Stimulated activated CD8-positive, alpha-beta memory T cell treated with anti-CD3 and anti-CD28 coated beads, Interleukin-4, amount 100 ng/mL, for 1 hour (primary cell): ENCODE data around the gene ABLIM2.

ENCODE experiments used
- DNase-seq, 2 donors: peaks; one replicate each; pipeline ENCODE4 v3.0.0-alpha.2; 2020; ENCODE audit warnings: low read depth in 2 of 2, low spot score in 1 of 2

ABLIM2 gene

DNA sequence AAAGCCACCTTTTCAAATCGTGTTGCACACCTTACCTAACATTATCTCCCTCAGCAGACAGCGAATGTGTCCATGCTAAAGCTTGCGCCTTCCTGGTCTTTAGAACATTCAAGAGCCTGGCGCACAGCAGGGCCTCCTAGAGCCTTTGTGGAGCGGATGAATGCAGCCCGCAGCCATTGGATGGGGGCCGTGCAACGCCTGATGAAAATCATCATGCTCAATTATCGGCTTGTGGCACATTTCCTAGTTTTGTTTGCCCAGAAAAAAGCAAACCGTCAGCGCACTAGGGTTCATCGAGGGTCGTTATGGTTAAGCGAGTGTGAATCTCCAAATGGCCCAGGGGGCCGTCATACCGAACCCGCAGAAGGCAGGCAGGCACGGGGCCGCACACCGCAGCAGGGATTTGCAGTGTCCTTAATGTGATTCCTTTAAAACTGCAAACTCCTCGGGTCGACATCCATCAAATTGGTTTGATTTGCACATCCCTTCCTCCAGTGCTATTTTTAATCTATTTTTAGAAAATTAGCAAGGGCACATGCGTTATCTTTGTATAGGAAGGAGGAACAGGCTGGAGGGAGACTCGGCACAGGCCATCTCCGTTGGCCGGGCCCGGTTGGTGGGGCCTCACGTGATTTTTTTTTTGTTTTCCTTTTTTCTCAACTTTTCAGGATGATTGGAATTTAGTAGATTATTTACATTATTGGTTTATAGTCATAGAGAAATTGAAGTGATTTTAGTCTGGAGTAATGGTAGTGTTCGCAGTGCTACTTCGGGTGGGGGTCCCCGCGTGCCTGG, 53.1 kb downstream of the ABLIM2 start:
- no peak for DNase-seq

DNA sequence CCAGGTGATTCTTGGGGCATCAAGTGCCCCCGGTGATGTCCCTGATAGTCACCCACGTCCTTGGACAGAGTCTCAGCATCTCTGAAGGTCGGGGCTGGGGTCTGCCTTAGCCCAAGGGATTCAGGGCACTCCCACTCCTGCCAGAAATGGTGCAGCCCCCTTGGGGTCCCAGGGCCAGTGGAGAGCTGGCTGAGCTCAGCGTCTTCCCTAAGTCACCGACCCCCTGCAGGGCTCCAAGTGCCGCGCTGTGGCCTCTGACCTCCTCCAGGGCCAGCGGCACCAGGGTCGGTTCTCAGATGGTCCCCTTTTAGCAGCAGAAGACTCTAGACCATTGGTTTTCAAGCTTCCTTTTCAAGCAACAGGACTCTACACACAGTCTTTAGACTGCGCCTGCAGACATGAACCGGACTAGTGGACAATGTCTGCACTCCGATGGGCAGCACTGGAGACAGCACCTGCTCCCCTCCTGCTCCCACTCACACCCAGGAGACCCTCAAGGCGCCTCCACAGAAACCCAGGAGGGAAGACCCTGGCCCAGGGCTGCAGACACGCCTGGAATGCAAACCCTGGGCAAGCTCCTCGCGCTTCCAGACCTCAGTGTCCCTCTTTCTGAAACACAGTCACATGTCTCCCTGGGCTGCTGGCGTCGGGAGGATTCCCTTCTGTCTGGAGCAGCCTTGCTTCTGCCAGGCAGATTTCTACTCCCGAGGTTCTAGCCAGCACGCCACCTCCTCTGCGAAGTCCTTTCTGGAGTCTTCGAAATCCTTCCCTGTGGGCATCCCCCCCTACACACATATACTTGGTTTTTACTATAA, 53.9 kb downstream of the ABLIM2 start:
- no peak for DNase-seq

DNA sequence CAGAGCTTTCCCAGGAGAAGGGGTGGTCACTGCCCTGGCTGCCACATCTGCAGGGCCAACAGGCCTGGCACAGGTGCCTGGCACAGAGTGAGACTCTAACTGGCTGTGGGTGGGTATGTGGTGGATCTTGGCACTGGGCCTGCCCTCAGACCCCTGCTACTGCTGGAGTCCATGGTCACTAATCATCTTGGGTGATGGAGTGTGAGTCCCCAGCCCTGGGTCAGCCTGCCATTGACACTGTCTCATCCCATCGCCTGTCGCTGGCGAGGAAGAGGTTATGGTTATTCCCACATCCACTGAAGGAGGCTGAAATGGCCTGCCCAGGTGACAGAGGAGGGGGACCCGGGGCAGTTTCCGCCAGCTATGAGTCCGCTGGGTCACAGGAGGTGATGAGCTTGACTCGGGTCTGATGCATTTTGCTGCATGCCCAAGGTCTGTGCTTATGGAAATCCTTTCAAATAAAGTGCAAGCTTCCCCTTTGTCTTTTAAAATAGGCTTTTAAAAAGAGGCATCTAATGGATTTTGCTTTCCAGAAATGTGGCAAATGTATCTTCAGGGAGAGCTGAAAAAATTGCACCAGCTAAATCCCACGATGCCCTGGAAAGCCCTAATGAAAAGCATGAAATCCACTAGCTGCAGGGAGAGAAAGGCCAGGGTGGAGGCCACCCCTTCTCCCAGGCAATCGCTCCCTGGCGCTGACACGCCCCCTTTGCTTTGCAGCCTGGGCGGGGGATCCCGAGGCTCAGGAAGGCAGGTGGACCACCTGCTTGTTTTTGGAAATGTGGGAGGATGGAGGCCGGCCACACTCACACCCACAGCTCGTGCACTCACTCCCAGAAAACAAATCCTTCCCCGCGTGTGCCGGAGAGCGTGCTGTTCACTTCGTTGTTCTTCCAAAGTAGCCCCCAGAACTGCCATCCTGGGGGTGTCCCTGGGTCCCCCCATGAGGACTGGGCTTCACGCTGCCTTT, 54.9 kb downstream of the ABLIM2 start:
- no peak for DNase-seq

DNA sequence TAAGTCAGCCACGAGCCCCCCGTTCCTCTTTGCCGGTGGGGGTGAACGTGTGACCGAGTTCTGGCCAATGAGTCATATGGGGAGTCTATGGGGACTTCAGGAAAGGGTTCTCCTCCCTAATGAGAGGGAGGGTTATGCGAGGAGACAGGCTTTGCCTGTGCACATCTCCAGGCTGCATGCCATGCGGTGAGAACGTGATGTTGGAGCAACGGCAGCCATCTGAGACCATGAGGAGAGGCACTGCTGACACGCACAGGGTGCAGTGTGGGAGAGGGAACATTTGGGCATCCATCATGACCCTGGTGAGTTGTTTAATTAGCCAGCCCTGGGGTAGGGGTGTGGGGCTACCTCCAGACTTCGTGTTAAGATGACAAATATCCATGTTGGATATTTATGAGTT, 55.8 kb downstream of the ABLIM2 start:
- DNase-seq, result no peak

DNA sequence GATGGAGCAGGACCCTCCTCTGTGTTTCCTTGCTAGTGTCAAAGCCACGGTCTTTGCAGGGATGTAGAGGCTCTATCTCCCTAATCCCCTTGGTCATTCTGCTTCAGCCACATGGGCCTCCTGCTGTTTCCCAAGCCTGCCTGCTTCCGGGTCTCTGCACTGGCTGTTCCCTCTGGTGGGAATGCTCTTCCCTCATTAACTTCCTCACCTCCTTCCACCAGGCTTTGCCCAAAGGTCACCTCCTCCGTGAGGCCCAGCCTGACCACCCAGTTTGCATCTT, 56.6 kb downstream of the ABLIM2 start:
- no peak for DNase-seq

DNA sequence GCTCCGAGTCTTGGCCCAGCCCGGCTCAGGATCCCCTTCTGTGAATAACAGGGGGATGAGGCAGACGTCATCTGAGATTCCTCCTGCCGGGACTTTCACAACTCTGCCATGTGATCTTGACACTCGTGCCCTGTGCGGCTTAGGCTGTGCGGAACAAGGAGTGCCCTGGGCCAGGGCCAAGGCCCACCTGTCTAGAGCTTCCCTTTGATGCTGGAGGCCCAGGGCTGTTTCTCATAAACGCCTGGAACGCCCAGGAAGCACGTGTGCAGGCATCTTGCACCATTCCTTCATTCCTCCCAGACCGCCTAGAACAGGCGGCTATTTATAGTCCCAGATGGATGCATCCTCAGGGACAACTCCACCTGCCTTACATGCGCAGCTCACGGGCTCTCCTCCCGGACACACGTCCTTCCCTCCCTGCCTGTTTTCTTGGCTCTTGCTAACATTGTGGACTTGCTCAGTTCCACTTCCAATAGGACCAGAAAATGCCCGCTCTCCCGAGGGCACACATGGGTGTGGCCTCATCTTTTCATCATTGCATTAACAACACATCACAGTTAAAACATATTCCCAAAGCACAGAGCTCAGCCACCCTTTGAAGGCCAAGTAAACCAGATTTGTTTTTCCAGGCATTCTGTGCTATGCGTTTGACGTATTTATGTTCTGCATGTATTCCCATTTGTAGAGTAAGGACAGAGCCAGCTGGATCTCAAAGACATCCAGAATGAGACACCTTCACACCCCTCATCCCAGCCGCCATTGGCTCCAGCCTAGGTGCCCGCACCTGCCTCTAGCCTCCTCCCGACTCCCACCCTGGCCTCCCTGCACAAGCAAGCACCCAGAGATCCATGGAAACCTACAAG, 57.2 kb downstream of the ABLIM2 start:
- DNase-seq, result no peak

DNA sequence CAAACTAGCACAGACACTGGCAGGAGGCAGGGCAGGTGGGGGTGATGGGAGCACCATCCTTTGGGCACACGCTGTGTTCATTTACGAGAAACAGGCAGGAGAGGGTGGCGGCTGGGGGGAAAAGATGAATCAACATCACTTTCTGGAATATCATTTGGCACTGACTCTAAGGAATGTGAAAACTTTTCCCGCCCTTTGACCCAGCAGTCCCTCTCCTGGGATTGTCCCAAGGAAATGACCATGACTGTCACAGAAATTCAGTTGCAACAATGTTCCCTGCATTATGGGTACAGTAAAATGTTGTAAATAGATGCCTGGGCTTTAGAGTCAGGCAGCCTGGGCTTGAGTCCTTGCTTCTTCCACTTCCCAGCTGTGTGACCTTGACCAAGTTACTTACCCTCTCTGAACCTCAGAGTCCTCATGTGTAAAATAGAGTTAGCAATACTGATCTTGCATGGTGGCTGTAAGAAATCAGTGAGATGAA, 58.6 kb downstream of the ABLIM2 start:
- no peak for DNase-seq

DNA sequence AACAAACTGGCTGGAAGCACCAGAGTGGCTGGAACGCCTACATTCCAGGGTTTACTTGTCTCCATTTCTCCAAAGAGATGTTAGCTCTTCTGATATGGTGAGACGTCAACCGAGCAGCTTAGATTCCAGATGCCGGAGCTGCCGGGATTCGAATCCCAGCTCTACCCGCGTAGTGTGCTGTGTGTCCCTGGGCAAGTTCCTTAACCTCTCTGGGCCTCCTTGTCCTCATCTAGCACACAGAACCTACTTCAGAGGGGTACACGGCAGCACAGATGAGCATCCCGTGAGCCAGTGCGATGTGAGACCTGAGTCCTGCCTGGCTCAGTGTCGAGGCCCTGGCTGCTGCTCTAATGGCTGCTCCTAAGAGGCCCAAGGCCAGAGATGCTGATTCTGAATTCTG, 60.1 kb downstream of the ABLIM2 start:
- DNase-seq, result no peak

DNA sequence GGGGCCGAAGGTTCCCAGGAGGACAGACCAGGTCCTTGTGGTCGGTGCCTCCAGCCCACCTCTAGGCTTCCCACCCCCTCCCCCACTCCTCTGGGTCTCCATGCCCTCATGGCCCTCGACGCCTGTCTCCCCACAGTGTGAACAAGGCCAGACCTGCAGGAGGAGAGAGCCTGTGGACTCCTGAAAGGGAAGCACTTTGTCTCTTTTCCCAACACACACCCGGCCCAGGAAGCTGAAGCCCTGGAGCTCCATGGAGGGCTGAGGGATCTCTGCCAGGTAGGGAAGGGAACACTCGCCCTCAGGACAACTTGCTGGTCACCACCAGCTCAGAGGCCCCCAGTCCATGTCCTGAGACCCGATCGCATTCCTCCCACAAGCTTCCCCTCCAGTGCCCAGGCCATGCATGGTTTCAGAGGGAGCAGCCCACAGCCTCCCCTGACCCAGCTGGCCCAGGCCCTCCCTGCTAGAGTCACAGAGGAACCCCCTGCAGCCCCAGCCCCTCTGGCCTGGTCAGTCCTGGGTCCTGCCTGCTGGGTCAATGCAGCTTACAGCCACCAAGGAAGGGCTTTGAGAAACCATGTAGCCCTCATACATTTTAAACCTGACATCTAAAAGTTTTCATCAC, 60.8 kb downstream of the ABLIM2 start:
- DNase-seq, result no peak

DNA sequence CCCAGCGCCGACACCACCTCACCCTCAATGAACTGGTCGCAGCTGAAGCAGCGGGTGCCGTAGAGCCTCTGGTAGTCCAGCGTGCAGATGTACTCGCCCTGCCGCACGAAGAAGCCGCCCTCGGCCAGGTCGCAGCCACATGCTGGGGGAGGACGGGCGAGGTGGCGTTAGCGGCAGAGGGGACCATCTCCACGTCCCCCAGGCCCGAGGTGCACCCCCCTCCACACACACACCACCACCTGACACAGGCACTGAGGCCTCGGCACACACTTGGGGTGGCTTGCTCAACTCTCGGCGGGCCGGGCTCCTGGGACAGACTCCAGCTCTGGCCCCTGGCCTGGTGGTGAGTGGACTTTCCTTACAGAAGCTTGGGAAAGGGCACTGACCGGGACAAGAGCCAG, 61.5 kb downstream of the ABLIM2 start:
- no peak for DNase-seq

DNA sequence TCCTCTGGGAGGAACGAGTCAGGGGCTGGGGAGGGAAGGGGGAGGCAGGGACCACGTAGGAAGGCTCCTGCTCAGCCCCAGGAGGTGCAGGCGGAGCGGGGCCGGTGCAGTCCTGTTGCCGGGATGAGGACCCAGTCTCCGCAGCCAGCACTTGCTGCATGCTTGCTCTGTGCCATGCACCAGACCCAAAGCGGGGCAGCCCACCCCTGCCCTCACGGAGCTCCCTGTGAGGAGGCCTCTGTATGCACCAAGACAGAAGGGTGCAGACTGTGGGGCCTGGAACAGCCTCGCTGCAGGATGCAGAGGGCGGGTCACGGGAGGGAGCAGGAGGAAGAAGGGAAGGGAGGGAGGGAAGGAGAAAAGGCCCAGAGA, 61.9 kb downstream of the ABLIM2 start:
- no peak for DNase-seq

DNA sequence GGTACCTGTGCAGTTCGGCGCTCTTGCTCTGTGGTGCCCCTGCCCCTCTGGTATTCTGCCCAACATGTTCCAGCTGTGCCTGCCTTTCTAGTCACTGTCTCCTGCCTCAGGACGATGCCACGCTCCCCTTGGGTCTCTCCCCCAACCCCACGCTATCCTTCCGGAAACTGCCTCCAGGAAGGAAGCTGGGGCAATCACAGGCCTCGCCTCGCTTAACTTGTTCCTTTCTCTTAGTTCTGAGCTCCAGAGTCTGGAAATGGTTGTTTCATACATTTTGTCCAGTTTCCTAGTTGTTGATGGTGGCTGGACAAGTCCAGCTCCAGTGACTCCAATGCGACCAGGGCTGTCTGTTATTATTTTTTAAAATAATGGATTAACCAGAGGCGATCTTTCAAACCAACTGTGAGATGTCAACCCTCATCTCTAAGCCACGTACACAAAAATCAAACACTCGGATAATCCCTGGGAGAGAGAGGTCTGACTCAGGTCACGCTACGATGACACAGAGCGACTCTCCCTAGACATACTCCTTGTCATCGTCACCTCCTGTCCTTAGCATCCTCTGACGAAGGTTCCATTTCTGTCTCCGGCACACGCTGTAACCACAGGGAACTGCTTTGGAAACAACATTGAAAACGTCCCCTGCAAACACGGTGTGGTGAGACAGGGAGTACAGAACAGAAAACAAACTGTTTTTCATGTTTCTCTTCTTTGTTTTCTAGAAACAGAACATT, 62.5 kb downstream of the ABLIM2 start:
- DNase-seq, result no peak

DNA sequence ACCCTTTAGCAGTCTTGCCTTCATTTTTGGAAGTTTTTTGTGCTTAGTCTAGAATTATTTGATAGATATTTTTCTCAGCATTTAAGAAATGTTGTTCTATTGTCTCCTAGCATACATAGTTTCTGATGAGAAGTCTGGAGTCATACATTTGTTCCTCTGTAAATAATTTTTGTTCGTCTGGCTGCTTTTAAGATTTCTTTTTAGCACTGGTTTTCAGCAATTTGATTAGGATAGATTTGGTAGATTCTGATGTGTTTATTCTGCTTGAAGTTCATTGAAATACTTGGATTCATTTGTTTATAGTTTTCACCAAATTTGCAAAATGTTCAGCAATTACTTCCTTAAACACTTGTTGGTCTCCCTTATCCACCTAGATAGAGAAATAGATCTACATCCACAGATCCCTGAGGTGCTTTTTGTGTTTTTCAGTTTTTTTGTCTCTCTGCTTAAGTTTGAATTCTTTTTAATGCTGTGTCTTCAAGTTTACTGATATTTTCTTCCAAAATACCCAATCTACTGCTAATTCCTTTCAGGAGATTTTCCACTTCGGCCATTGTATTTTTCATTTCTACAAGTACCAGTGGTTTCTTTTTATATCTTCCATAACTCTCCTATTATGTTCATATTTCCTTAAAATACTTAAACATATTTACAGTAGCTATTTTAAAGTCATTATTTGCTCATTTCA, 64.9 kb downstream of the ABLIM2 start:
- no peak for DNase-seq

DNA sequence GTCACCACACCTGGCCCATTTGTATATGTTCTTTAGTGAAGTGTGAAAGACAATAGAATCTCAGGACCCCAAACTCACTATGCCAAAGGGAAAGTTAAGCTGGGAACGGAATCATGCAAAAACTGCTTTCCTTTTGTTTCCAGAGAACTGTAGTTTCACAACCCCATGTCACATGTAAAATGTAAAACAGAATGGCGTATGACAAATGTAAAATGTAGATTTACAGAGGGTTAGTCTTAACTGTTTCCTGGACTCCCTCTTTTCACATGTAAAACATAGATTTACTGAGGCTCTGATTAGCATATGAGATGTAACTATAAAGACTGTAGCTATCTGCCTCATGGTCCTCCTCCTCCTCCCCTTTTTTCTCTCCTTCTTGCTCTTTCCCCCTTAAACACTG, 66.3 kb downstream of the ABLIM2 start:
- no peak for DNase-seq

DNA sequence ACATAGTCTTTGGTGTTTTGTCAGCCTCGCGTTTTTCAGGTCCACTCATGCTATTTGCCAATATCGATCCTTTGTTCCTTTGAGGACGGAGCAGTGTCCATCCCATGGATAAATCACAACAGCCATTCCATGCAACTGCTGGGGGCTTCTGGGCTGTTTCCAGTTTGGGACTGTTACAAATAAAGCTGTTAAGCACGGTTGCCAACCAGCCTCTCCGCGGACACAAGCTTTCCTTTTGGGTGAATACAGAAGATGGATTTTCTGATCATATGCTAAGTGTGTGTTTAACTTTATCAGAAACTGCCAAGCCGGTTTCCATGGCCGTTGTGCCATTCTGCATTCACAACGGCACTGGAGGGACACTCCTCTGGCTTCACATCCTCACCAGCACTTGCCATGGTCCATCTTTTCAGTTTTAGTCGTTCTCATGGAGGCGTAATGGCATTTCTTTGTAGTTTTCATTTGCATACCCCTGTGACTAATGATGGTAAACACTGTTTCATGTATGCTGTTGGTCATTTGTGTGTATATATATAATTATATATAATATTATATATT, 67.8 kb downstream of the ABLIM2 start:
- DNase-seq, result no peak

DNA sequence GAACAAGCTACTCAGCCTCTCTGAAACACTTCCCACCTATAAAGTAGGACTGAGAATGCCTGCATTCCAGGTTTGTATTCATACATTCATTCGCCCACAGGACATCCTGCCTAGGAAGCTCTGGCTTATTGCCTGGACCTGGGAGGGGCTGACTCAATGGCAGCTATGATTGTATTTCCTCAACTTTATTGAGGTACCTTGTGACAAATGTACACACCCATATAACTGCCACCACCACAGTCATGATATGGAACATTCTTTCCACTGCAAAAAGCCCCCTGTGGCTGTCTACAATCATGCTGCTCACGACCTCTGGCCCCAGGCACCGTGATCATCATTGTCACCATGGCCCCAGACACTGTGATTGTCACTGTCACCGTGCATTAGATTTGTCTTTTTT, 68.3 kb downstream of the ABLIM2 start:
- no peak for DNase-seq

DNA sequence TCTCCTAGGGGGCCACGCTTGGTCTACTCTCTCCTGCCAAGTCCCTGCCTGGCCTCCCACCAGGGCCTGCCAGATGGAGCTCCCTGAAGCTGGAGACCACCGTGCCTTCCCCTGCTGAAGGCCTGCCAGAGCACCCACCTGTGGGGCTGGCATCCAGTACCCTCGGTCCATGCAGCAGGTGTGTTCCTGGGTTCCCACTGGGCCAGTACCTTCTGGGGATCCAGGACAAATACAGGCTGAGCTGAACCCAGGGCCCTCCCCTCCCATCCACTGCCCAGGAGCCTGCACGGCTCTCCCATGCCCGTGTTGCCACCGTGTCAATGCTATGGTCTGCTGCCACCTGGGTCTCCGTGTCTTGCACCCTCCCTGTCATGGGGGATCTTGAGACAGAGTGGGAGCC, 68.8 kb downstream of the ABLIM2 start:
- no peak for DNase-seq

DNA sequence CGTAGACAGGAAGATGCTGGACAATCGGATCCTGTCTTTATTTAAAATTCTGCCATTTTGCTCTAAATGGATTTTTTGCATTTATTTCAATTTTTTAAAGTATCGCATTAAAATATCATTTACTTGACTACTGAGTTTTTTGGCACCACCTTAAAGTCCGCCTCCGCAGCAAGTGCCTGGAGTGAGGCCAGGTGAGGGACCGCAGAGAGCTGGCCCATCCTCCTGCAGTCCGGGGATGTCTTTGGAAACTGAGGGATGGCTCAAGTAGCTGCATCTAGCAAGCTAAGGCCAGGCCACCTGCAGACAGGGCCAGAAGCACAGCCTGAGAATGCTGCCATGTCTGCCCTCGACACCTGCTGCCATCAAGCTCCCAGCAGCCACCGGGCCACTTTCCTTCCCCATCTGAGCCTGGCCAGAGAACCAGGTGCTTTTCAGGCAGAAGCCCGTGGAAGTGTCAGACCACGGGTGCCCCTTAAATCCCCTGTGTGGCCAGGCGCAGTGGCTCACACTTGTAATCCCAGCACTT, 69.6 kb downstream of the ABLIM2 start:
- DNase-seq, result no peak
